ENCODE results near the gene ERICH6.

- TF ChIP-seq CTCF (IDR thresholded peaks at IDR 0.05; ENCODE audit: borderline replicate concordance, extremely low read depth, low read length, poor library complexity, severe bottlenecking), result peak; percentile 94
- no peak for TF ChIP-seq EZH2 (IDR thresholded peaks at IDR 0.05; ENCODE audit: borderline replicate concordance, low read depth, low read length, severe bottlenecking)
These were observed 17.8 kb upstream of the ERICH6 start for GRCh38 chr3:150721285-150722130.

Measured in DND-41 (cell line).